ENCODE data around the gene RAVER1. TPM values are rescaled to one million over a fixed set of nuclear protein-coding genes. Genes with fewer than 3 reads are reported as not detected.

RAVER1 gene
- total RNA-seq, 1 experiment from 2014 or later = 86.9 TPM

- H3K4me3 Mint-ChIP-seq = no peak overlapping the region
- DNase-seq (ENCODE audit: low spot score) (no peak), ATAC-seq (no peak)
Measured at GRCh38 chr19:10278935-10279334, 54.4 kb downstream of the RAVER1 start.

GRCh38 chr19:10277795-10278589, 55.3 kb downstream of the RAVER1 start:
- H3K9me3 Mint-ChIP-seq = no peaks in the 10 kb centered on the region
- H3K27ac Mint-ChIP-seq = no peak overlapping the region
- ChIA-PET CTCF (interaction anchor here (0.5 to 4.4 kb wide), 5 partner anchors 7 to 111 kb away, joined by 3 to 29 read pairs (median 4); partner anchors contain the start of gene ICAM1), POLR2A (no interaction called here)
- no peaks in the 10 kb centered on the region for H3K36me3 Mint-ChIP-seq
- H3K4me3 Mint-ChIP-seq = no peak overlapping the region
- DNase-seq (ENCODE audit: low spot score) (no peak), ATAC-seq (no peak)
- peaks cover 7% of the 10 kb centered on the region for H3K27me3 Mint-ChIP-seq (ENCODE audit: low read depth)
- no peaks in the 10 kb centered on the region for H3K4me1 Mint-ChIP-seq
- 0 out of 2 replicates have a peak, but pooled peaks have one; percentile 50 for TF ChIP-seq ZNF121 (CRISPR knock-in tag; IDR thresholded peaks at IDR 0.05)
- no peak for TF ChIP-seq FOXP4 (CRISPR knock-in tag; IDR thresholded peaks at IDR 0.05)

More at GRCh38 chr19:10278935-10279334, 54.4 kb downstream of the RAVER1 start:
- no peak for TF ChIP-seq ZNF138 (CRISPR knock-in tag; conservative IDR thresholded peaks at IDR 0.05)
- no peak for TF ChIP-seq NR2C2 (CRISPR knock-in tag; IDR thresholded peaks at IDR 0.05)
- no peak for TF ChIP-seq FOXK1 (CRISPR knock-in tag; IDR thresholded peaks at IDR 0.05)
- TF ChIP-seq NFYB (CRISPR knock-in tag; conservative IDR thresholded peaks at IDR 0.05; ENCODE audit: low read depth) = no peak
- TF ChIP-seq TP53 (CRISPR knock-in tag; IDR thresholded peaks at IDR 0.05) = no peak
- TF ChIP-seq ZNF416 (CRISPR knock-in tag; IDR thresholded peaks at IDR 0.05) = no peak
- TF ChIP-seq ATF2 (CRISPR knock-in tag; IDR thresholded peaks at IDR 0.05; ENCODE audit: borderline replicate concordance, low read depth) = no peak
- TF ChIP-seq IRF2 (CRISPR knock-in tag; IDR thresholded peaks at IDR 0.05; ENCODE audit: borderline replicate concordance, low read depth) = no peak
- no peak for TF ChIP-seq ATF1 (CRISPR knock-in tag; IDR thresholded peaks at IDR 0.05)
- TF ChIP-seq SMAD3 (CRISPR knock-in tag; IDR thresholded peaks at IDR 0.05; ENCODE audit: borderline replicate concordance) = no peak
- no peak for TF ChIP-seq PRRX2 (CRISPR knock-in tag; IDR thresholded peaks at IDR 0.05)
- TF ChIP-seq ELF4 (CRISPR knock-in tag; IDR thresholded peaks at IDR 0.05; ENCODE audit: low read depth) = no peak
- no peak for TF ChIP-seq NFATC4 (CRISPR knock-in tag; IDR thresholded peaks at IDR 0.05)
- TF ChIP-seq ZNF396 (CRISPR knock-in tag; IDR thresholded peaks at IDR 0.05; ENCODE audit: borderline replicate concordance) = no peak
- H3K4me1 Mint-ChIP-seq = no peaks in the 10 kb centered on the region
- ChIA-PET POLR2A (no interaction called here), CTCF (interaction anchor here (1.2 to 4.4 kb wide), 2 partner anchors 8 to 110 kb away, joined by 4 to 29 read pairs; partner anchors contain the start of gene ICAM1)
- no peaks in the 10 kb centered on the region for H3K9me3 Mint-ChIP-seq
- no peaks in the 10 kb centered on the region for H3K36me3 Mint-ChIP-seq
- peaks cover 7% of the 10 kb centered on the region for H3K27me3 Mint-ChIP-seq (ENCODE audit: low read depth)
- H3K27ac Mint-ChIP-seq = no peak overlapping the region

GRCh38 chr19:10274589-10274988, 58.7 kb downstream of the RAVER1 start:
- H3K27me3 Mint-ChIP-seq (ENCODE audit: low read depth) = peaks cover 40% of the 10 kb centered on the region
- no peak overlapping the region for H3K27ac Mint-ChIP-seq
- POLR2A ChIA-PET = no interaction called here
- no peak for TF ChIP-seq GABPB1 (CRISPR knock-in tag; IDR thresholded peaks at IDR 0.05)
- TF ChIP-seq MAX (CRISPR knock-in tag; IDR thresholded peaks at IDR 0.05) = no peak
- no peak for TF ChIP-seq TP53 (CRISPR knock-in tag; IDR thresholded peaks at IDR 0.05)
- TF ChIP-seq NR1H2 (CRISPR knock-in tag; IDR thresholded peaks at IDR 0.05) = no peak
- TF ChIP-seq ATF2 (CRISPR knock-in tag; IDR thresholded peaks at IDR 0.05; ENCODE audit: borderline replicate concordance, low read depth) = no peak
- no peak for TF ChIP-seq PREB (CRISPR knock-in tag; IDR thresholded peaks at IDR 0.05; ENCODE audit: borderline replicate concordance)
- TF ChIP-seq ZSCAN18 (CRISPR knock-in tag; IDR thresholded peaks at IDR 0.05) = no peak
- TF ChIP-seq ATF3 (CRISPR knock-in tag; conservative IDR thresholded peaks at IDR 0.05) = no peak

More at GRCh38 chr19:10274589-10274988, 58.7 kb downstream of the RAVER1 start:
- CTCF ChIA-PET = interaction anchor here (1.4 to 5.5 kb wide), 2 partner anchors 15 to 114 kb away, joined by 6 to 180 read pairs; partner anchors contain the start of genes ICAM4 and ICAM5
- H3K36me3 Mint-ChIP-seq = no peaks in the 10 kb centered on the region
- H3K4me3 Mint-ChIP-seq = no peak overlapping the region
- ATAC-seq (no peak), DNase-seq (ENCODE audit: low spot score) (no peak)
- H3K9me3 Mint-ChIP-seq = no peaks in the 10 kb centered on the region
- H3K4me1 Mint-ChIP-seq = 0 out of 2 replicates have a peak, but pooled peaks cover 4% of the 10 kb centered on the region

All from WTC11 (cell line).